Ovary (tissue), 3 donors: ENCODE results near the gene PFKFB1.

Experiments
- POLR2A ChIP-seq: fragments of 450-650 bp; IDR thresholded peaks from one replicate; pipeline ENCODE4 v1.6.1; 2017; ENCODE audit warnings: antibody characterized with exemption, mild to moderate bottlenecking, moderate library complexity
- TF ChIP-seq, protein P1 (sequence below), 3 donors: fragments of 450-650 bp in 2 of 3; fragments of 200-600 bp in 1 of 3; IDR thresholded peaks; one replicate each; pipeline versions ENCODE4 v1.5.1 to v1.8.0; 2016 to 2022; ENCODE audit warnings: antibody characterized with exemption in 3 of 3, mild to moderate bottlenecking in 1 of 3
- donor health status: DM: no; HTN: no; CAD: no.

DNA sequence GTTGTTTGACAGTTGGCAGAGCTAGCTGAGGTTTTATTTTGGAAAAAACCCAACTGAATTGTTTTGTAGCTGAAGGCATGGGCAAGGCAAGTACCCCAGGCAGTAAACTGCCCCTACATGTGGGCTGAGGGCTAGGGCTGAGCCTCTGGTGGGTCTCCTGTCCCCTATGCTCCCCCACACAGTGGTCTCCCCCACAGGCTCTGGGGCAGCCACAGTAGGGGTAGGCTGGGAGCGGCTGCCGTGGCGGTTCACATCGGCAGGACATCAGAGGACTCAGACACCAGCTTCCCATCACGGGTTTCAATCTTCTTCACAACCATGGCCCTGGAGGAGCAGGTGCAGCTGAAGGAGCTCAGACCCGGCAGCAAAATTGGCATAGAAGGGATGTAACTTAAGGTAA lies 47.5 kb upstream of the PFKFB1 start:
- TF ChIP-seq, protein P1, sequence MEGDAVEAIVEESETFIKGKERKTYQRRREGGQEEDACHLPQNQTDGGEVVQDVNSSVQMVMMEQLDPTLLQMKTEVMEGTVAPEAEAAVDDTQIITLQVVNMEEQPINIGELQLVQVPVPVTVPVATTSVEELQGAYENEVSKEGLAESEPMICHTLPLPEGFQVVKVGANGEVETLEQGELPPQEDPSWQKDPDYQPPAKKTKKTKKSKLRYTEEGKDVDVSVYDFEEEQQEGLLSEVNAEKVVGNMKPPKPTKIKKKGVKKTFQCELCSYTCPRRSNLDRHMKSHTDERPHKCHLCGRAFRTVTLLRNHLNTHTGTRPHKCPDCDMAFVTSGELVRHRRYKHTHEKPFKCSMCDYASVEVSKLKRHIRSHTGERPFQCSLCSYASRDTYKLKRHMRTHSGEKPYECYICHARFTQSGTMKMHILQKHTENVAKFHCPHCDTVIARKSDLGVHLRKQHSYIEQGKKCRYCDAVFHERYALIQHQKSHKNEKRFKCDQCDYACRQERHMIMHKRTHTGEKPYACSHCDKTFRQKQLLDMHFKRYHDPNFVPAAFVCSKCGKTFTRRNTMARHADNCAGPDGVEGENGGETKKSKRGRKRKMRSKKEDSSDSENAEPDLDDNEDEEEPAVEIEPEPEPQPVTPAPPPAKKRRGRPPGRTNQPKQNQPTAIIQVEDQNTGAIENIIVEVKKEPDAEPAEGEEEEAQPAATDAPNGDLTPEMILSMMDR (IDR thresholded peaks at IDR 0.05): no peak
- TF ChIP-seq POLR2A: no peak
